K562 (cell line): ENCODE measurements around the gene UNKL. TPM values are rescaled to one million over a fixed set of nuclear protein-coding genes. Genes with fewer than 3 reads are reported as not detected.

ENCODE experiments used
- ARID2 ChIP-seq: fragments of 450-650 bp; IDR thresholded peaks from 2 replicates; pipeline ENCODE4 v1.6.1; 2017; ENCODE audit warnings: antibody characterized with exemption, mild to moderate bottlenecking
- ATF1 ChIP-seq, 2 experiments: fragments of 450-650 bp in 1 of 2; IDR thresholded peaks; 2 replicates each; pipeline ENCODE4 v1.6.1; 2016; ENCODE audit warnings: missing compliant biosample characterization in 1 of 2, missing genetic modification characterization in 1 of 2
- CBFA2T2 ChIP-seq: fragments of 450-650 bp; conservative IDR thresholded peaks from 2 replicates; pipeline ENCODE4 v1.6.1; 2017; ENCODE audit warnings: mild to moderate bottlenecking
- CBX2 ChIP-seq: fragments of 200-600 bp; sonication (generic); IDR thresholded peaks from one replicate; pipeline ENCODE4 v1.6.1; 2012; ENCODE audit warnings: mild to moderate bottlenecking, low read length, inconsistent platforms; ENCODE audit not compliant: insufficient read depth, poor library complexity, severe bottlenecking
- CREB5 ChIP-seq: fragments of 250-450 bp; sonication (Bioruptor Pico); IDR thresholded peaks from 2 replicates; pipeline ENCODE4 v1.5.0; 2020; ENCODE audit warnings: mild to moderate bottlenecking
- CUX1 ChIP-seq: fragments of 200-800 bp; sonication (Bioruptor generic); IDR thresholded peaks from 2 replicates; pipeline ENCODE4 v1.6.1; 2016; ENCODE audit warnings: missing genetic modification characterization, missing compliant biosample characterization
- ETV1 ChIP-seq: fragments of 450-650 bp; conservative IDR thresholded peaks from 2 replicates; pipeline ENCODE4 v1.6.1; 2016; ENCODE audit warnings: missing genetic modification characterization, control low read depth, low read depth, missing compliant biosample characterization
- GTF2E2 ChIP-seq: fragments of 200-800 bp; sonication (Bioruptor generic); IDR thresholded peaks from 2 replicates; pipeline ENCODE4 v1.6.1; 2016; ENCODE audit warnings: missing genetic modification characterization, missing compliant biosample characterization
- HDAC2 ChIP-seq: fragments of 450-650 bp; IDR thresholded peaks from 2 replicates; pipeline ENCODE4 v1.6.1; 2016; ENCODE audit warnings: mild to moderate bottlenecking
- HEY1 ChIP-seq: fragments of 250-450 bp; sonication (Bioruptor Pico); IDR thresholded peaks from 2 replicates; pipeline ENCODE4 v1.5.0; 2020; ENCODE audit warnings: mild to moderate bottlenecking, moderate library complexity, borderline replicate concordance
- NCOA4 ChIP-seq: fragments of 450-650 bp; IDR thresholded peaks from 2 replicates; pipeline ENCODE4 v1.6.1; 2018; ENCODE audit warnings: mild to moderate bottlenecking; ENCODE audit not compliant: partially characterized antibody
- NFIC ChIP-seq: fragments of 450-650 bp; IDR thresholded peaks from 2 replicates; pipeline ENCODE4 v1.6.1; 2017; ENCODE audit warnings: mild to moderate bottlenecking, inconsistent platforms
- SUPT5H ChIP-seq: fragments of 450-650 bp; IDR thresholded peaks from 2 replicates; pipeline ENCODE4 v1.6.1; 2016
- TAF9B ChIP-seq: fragments of 450-650 bp; IDR thresholded peaks from 2 replicates; pipeline ENCODE4 v1.6.1; 2018; ENCODE audit warnings: mild to moderate bottlenecking; ENCODE audit not compliant: partially characterized antibody
- TAL1 ChIP-seq: fragments of 450-650 bp; IDR thresholded peaks from 2 replicates; pipeline ENCODE4 v1.6.1; 2016; ENCODE audit warnings: mild to moderate bottlenecking
- TARDBP ChIP-seq: fragments of 450-650 bp; IDR thresholded peaks from 2 replicates; pipeline ENCODE4 v1.6.1; 2016
- VEZF1 ChIP-seq: fragments of 200-800 bp; sonication (Bioruptor generic); IDR thresholded peaks from 2 replicates; pipeline ENCODE4 v1.6.1; 2017; ENCODE audit warnings: missing genetic modification characterization, missing compliant biosample characterization
- ZBTB33 ChIP-seq: sonication (generic); formaldehyde crosslinking; IDR thresholded peaks from 2 replicates; pipeline ENCODE4 v1.8.1; 2023; ENCODE audit warnings: mild to moderate bottlenecking, missing genetic modification reagents
- ZBTB8A ChIP-seq: fragments of 450-650 bp; IDR thresholded peaks from 2 replicates; pipeline ENCODE4 v1.6.1; 2018; ENCODE audit warnings: mild to moderate bottlenecking, moderate library complexity; ENCODE audit not compliant: partially characterized antibody
- ZNF146 ChIP-seq: IDR thresholded peaks from one replicate; pipeline ENCODE4 v1.6.1; 2018; ENCODE audit warnings: missing compliant biosample characterization; ENCODE audit not compliant: unreplicated experiment
- polyA plus RNA-seq, 8 experiments: library from polyadenylated mRNA; depleted of rRNA in 4 of 8; stranded (reverse) in 5 of 8; unstranded in 3 of 8; fragments of >200 nt; fragmentation: Nextera tagmentation in 2 of 8; fragmentation: Illumina TruSeq in 1 of 8; extraction: Ambion mirVana in 2 of 8; extraction: Trizol in 1 of 8; gene quantifications; 2 replicates each; pipeline versions ENCODE4 v1.2.1 to v1.2.3, GENCODE V29; 2011 to 2014; ENCODE audit warnings: inconsistent platforms in 1 of 8, missing spikeins in 1 of 8
- total RNA-seq, 7 experiments: library from RNA; depleted of rRNA in 6 of 7; stranded (reverse); fragments of >200 nt in 6 of 7; fragmentation: Illumina TruSeq in 2 of 7; extraction: Trizol in 2 of 7; gene quantifications; 2 replicates each; pipeline versions ENCODE4 v1.2.1 to v1.2.3, GENCODE V29; 2011 to 2021; ENCODE audit warnings: low replicate concordance in 1 of 7

UNKL gene
- total and polyA plus RNA-seq, 9 of the 15 experiments (the other 6 are each of a cell fraction or from before 2014, with no cell fraction given), result 0.37 to 30.2 (median 5.1) TPM

- no peak for TF ChIP-seq CUX1 (CRISPR knock-in tag)
- TF ChIP-seq ZNF146 (CRISPR knock-in tag), result no peak
- TF ChIP-seq GTF2E2 (tag), result no peak
- no peak for TF ChIP-seq TAF9B
- no peak for TF ChIP-seq SUPT5H
- TF ChIP-seq ZBTB8A, result no peak
- no peak for TF ChIP-seq NCOA4
- peak; percentile 28; the same call in 1 of the 2 replicates for TF ChIP-seq NFIC
- TF ChIP-seq ATF1 (CRISPR knock-in tag; IDR thresholded peaks at IDR 0.05), result no peak
- no peak; the same call in 1 of the 2 replicates for TF ChIP-seq ATF1 (tag; IDR thresholded peaks at IDR 0.05)
- TF ChIP-seq TAL1, result no peak
- no peak for TF ChIP-seq CBX2
- TF ChIP-seq HDAC2, result no peak
- TF ChIP-seq HEY1 (CRISPR knock-in tag), result no peak
- TF ChIP-seq ETV1 (tag), result no peak
- TF ChIP-seq ZBTB33, result peak; percentile 90
- TF ChIP-seq CBFA2T2, result no peak
- TF ChIP-seq ARID2, result no peak
- TF ChIP-seq VEZF1 (CRISPR knock-in tag), result no peak; the same call in 1 of the 2 replicates
- TF ChIP-seq TARDBP, result no peak
- TF ChIP-seq CREB5 (CRISPR knock-in tag), result no peak
Observed at GRCh38 chr16:1363501-1364041, 50.9 kb downstream of the UNKL start (continued).
